ENCODE data around the gene KLHL36.
A peak's percentile ranks its signal among the peaks of the same experiment; 100 is the strongest.

Gene KLHL36

GRCh38 chr16:84648595-84649510 is 542 bp downstream of the KLHL36 start:
- DNase-seq, result peak in 1 of 2 experiments; percentile 16

- no peak for DNase-seq
These were observed 1.2 kb downstream of the KLHL36 start for GRCh38 chr16:84649511-84649861.

GRCh38 chr16:84650062-84650991 is 2.0 kb downstream of the KLHL36 start:
- no peak for DNase-seq

- no peak for DNase-seq
These were observed 4.3 kb downstream of the KLHL36 start for GRCh38 chr16:84652566-84652965.

- no peak for DNase-seq
These were observed 5.9 kb downstream of the KLHL36 start for GRCh38 chr16:84654238-84654637.

GRCh38 chr16:84654998-84655397 is 6.7 kb downstream of the KLHL36 start:
- no peak for DNase-seq

GRCh38 chr16:84656649-84657048 is 8.3 kb downstream of the KLHL36 start:
- no peak for DNase-seq

GRCh38 chr16:84657229-84657837 is 9.0 kb downstream of the KLHL36 start:
- DNase-seq, result no peak

GRCh38 chr16:84658690-84659089 is 10.4 kb downstream of the KLHL36 start:
- DNase-seq, result no peak

- no peak for DNase-seq
These were observed 11.5 kb downstream of the KLHL36 start for GRCh38 chr16:84659656-84660300.

GRCh38 chr16:84660973-84661372 is 12.7 kb downstream of the KLHL36 start:
- no peak for DNase-seq

- no peak for DNase-seq
These were observed 13.2 kb downstream of the KLHL36 start for GRCh38 chr16:84661418-84662060.

GRCh38 chr16:84662471-84662870 is 14.2 kb downstream of the KLHL36 start:
- no peak for DNase-seq

GRCh38 chr16:84663433-84664101 is 15.3 kb downstream of the KLHL36 start:
- no peak for DNase-seq

GRCh38 chr16:84665359-84665758 is 17.0 kb downstream of the KLHL36 start:
- no peak for DNase-seq

- no peak for DNase-seq
These were observed 17.5 kb downstream of the KLHL36 start for GRCh38 chr16:84665843-84666242.

- DNase-seq, result no peak
These were observed 19.4 kb downstream of the KLHL36 start for GRCh38 chr16:84667600-84668309.

GRCh38 chr16:84670063-84670462 is 21.8 kb downstream of the KLHL36 start:
- DNase-seq, result peak in 1 of 2 experiments; percentile 7

- peak; percentile 59 to 66 for DNase-seq
These were observed 24.2 kb downstream of the KLHL36 start for GRCh38 chr16:84672276-84673202.

GRCh38 chr16:84673203-84673535 is 24.9 kb downstream of the KLHL36 start:
- no peak for DNase-seq

Data from SHP77 (cell line).